ENCODE measurements around the gene ESYT2. TPM values are rescaled to one million over a fixed set of nuclear protein-coding genes. Genes with fewer than 3 reads are reported as not detected.
A peak's percentile ranks its signal among the peaks of the same experiment; 100 is the strongest.

Gene ESYT2
- total and polyA plus RNA-seq, 9 of the 15 experiments (the other 6 are each of a cell fraction or from before 2014, with no cell fraction given), result 5.8 to 86.9 (median 64.7) TPM

DNA sequence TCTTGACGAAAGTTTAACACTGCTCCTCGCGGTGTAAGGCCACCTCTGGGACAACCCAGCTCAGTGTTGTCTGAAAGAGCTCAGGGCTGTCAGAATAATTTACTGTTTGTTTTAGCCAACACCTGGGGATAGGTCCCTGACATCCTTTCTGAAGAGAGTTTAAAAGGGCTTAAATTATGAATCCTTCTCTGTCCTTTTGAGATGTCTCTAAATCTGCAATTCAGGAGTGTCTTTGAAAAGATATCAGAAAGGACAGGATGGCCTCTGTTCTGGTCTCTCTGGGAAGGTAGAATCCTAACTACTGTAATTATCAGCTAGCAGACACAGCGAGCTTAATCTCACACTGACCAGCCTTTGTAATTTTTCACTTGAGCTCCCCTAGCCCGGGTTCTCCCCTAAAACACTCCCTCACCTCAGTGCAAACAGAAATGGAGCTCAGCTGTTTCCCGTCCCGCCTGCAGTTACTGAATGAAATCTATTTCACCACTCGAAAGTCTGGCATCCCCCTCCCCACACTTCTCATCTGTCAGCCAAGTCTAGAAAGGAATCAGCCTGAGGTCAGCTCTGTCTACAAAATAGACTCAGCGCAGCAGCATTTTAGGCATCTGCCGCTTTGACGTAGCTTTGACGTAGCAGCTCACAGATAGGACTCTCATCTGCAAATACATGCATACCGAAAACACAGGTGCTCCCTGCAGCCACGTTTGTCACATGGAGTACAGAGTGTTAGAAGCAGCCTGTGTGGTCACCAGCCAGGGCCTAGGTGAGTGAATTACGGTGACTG is 31.9 kb upstream of the ESYT2 start (continued):
- TF ChIP-seq, protein P1, sequence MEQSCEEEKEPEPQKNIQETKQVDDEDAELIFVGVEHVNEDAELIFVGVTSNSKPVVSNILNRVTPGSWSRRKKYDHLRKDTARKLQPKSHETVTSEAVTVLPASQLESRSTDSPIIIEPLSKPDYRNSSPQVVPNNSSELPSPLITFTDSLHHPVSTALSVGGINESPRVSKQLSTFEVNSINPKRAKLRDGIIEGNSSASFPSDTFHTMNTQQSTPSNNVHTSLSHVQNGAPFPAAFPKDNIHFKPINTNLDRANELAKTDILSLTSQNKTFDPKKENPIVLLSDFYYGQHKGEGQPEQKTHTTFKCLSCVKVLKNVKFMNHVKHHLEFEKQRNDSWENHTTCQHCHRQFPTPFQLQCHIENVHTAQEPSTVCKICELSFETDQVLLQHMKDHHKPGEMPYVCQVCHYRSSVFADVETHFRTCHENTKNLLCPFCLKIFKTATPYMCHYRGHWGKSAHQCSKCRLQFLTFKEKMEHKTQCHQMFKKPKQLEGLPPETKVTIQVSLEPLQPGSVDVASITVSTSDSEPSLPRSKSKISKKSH (CRISPR knock-in tag; IDR thresholded peaks at IDR 0.05), result no peak
- no peak for TF ChIP-seq CHCHD3 (CRISPR knock-in tag; IDR thresholded peaks at IDR 0.05)
- TF ChIP-seq, protein P2, sequence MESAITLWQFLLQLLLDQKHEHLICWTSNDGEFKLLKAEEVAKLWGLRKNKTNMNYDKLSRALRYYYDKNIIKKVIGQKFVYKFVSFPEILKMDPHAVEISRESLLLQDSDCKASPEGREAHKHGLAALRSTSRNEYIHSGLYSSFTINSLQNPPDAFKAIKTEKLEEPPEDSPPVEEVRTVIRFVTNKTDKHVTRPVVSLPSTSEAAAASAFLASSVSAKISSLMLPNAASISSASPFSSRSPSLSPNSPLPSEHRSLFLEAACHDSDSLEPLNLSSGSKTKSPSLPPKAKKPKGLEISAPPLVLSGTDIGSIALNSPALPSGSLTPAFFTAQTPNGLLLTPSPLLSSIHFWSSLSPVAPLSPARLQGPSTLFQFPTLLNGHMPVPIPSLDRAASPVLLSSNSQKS (CRISPR knock-in tag; IDR thresholded peaks at IDR 0.05), result no peak
- peak; percentile 13; the same call in 1 of the 2 replicates for TF ChIP-seq ZNF444 (CRISPR knock-in tag; IDR thresholded peaks at IDR 0.05)
- TF ChIP-seq CC2D1A (IDR thresholded peaks at IDR 0.05), result peak; percentile 86; the same call in 1 of the 2 replicates
- TF ChIP-seq IRF2 (CRISPR knock-in tag; IDR thresholded peaks at IDR 0.05), result no peak
- no peak for TF ChIP-seq NCOA2 (IDR thresholded peaks at IDR 0.05; ENCODE audit: partially characterized antibody in 2 of 2)
- TF ChIP-seq ETV6 (IDR thresholded peaks at IDR 0.05; ENCODE audit: borderline replicate concordance in 1 of 2, low read depth in 2 of 2, low read length in 1 of 2), result 0 out of 4 replicates have a peak, but pooled peaks of 1 of the 2 experiments have one; percentile 11
- TF ChIP-seq ETV6 (CRISPR knock-in tag; IDR thresholded peaks at IDR 0.05; ENCODE audit: borderline replicate concordance), result no peak
- peak in 1 of 2 experiments; percentile 59; a peak in 1 of 4 replicates for TF ChIP-seq FOXA3 (CRISPR knock-in tag; conservative IDR thresholded peaks at IDR 0.05 in 1 of 2, IDR thresholded peaks at IDR 0.05 in 1 of 2)
- TF ChIP-seq SP1 (CRISPR knock-in tag; IDR thresholded peaks at IDR 0.05), result no peak
- TF ChIP-seq NR4A1 (CRISPR knock-in tag; IDR thresholded peaks at IDR 0.05), result 0 out of 2 replicates have a peak, but pooled peaks have one; percentile 23
- no peak; the same call in 1 of the 2 replicates for TF ChIP-seq NR4A1 (tag; IDR thresholded peaks at IDR 0.05)
- TF ChIP-seq, protein P3, sequence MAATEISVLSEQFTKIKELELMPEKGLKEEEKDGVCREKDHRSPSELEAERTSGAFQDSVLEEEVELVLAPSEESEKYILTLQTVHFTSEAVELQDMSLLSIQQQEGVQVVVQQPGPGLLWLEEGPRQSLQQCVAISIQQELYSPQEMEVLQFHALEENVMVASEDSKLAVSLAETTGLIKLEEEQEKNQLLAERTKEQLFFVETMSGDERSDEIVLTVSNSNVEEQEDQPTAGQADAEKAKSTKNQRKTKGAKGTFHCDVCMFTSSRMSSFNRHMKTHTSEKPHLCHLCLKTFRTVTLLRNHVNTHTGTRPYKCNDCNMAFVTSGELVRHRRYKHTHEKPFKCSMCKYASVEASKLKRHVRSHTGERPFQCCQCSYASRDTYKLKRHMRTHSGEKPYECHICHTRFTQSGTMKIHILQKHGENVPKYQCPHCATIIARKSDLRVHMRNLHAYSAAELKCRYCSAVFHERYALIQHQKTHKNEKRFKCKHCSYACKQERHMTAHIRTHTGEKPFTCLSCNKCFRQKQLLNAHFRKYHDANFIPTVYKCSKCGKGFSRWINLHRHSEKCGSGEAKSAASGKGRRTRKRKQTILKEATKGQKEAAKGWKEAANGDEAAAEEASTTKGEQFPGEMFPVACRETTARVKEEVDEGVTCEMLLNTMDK (IDR thresholded peaks at IDR 0.05; ENCODE audit: borderline replicate concordance, insufficient read depth, low read depth, low read length, poor library complexity, severe bottlenecking), result no peak
- peak; percentile 7; the same call in 1 of the 2 replicates for TF ChIP-seq HLTF (IDR thresholded peaks at IDR 0.05)
- TF ChIP-seq RBBP5 (IDR thresholded peaks at IDR 0.05; ENCODE audit: borderline replicate concordance, insufficient read depth, low read length, poor library complexity, severe bottlenecking), result peak; percentile 43
- no peak for TF ChIP-seq NUFIP1 (IDR thresholded peaks at IDR 0.05; ENCODE audit: partially characterized antibody)
- no peak for TF ChIP-seq PYGO2 (tag; IDR thresholded peaks at IDR 0.05)
- TF ChIP-seq, protein P4, sequence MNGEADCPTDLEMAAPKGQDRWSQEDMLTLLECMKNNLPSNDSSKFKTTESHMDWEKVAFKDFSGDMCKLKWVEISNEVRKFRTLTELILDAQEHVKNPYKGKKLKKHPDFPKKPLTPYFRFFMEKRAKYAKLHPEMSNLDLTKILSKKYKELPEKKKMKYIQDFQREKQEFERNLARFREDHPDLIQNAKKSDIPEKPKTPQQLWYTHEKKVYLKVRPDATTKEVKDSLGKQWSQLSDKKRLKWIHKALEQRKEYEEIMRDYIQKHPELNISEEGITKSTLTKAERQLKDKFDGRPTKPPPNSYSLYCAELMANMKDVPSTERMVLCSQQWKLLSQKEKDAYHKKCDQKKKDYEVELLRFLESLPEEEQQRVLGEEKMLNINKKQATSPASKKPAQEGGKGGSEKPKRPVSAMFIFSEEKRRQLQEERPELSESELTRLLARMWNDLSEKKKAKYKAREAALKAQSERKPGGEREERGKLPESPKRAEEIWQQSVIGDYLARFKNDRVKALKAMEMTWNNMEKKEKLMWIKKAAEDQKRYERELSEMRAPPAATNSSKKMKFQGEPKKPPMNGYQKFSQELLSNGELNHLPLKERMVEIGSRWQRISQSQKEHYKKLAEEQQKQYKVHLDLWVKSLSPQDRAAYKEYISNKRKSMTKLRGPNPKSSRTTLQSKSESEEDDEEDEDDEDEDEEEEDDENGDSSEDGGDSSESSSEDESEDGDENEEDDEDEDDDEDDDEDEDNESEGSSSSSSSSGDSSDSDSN (IDR thresholded peaks at IDR 0.05; ENCODE audit: borderline replicate concordance in 1 of 2, low read depth in 2 of 2, low read length in 2 of 2), result no peak
- no peak for TF ChIP-seq SMARCB1 (IDR thresholded peaks at IDR 0.05; ENCODE audit: insufficient read length, low read depth)

Data from K562 (cell line).